Panc1 (cell line): ENCODE results near the gene MAST1. TPM values are rescaled to one million over a fixed set of nuclear protein-coding genes. Genes with fewer than 3 reads are reported as not detected.

Experiments used
- ATAC-seq: fragments of 200-7000 bp; cut with Tn5 transposase; 2 replicates; pipeline ENCODE4 v1.9.1; 2020; ENCODE audit warnings: mild to moderate bottlenecking, moderate library complexity
- BruUV-seq: library from RNA; stranded (reverse); fragments of 400-500 nt; replicated peaks from 2 replicates; lab custom pipeline; 2021; lab: Mats Ljungman, UMichigan
- CTCF ChIA-PET: fragments of 300-600 bp; sonication (Branson Sonifier 250); formaldehyde crosslinking; loops from one replicate; lab custom pipeline; 2022; ENCODE audit warnings: antibody characterized with exemption; lab: Charles Lee
- POLR2A ChIA-PET: fragments of 300-600 bp; sonication (Branson Sonifier 250); formaldehyde crosslinking; loops from one replicate; lab custom pipeline; 2022; ENCODE audit warnings: antibody characterized with exemption; lab: Charles Lee
- DNase-seq: peaks from one replicate; pipeline ENCODE4 v3.0.0-alpha.2; 2010; ENCODE audit warnings: low read depth, low spot score
- H3K27ac ChIP-seq: 2 replicates; pipeline ENCODE4 v1.5.1; 2011; ENCODE audit warnings: mild to moderate bottlenecking, low read length, inconsistent platforms
- H3K27me3 ChIP-seq: fragments of 200-500 bp; sonication (Bioruptor generic); 2 replicates; pipeline ENCODE4 v1.6.0; 2014; ENCODE audit warnings: low read length, inconsistent platforms; ENCODE audit not compliant: control insufficient read depth, insufficient read depth
- H3K36me3 ChIP-seq: fragments of 200-500 bp; sonication (Bioruptor generic); 2 replicates; pipeline ENCODE4 v1.5.1; 2014; ENCODE audit warnings: inconsistent platforms, mild to moderate bottlenecking, low read length, moderate library complexity; ENCODE audit not compliant: control insufficient read depth, insufficient read depth
- H3K4me1 ChIP-seq: 2 replicates; pipeline ENCODE4 v1.5.1; 2011; ENCODE audit warnings: inconsistent platforms, mild to moderate bottlenecking, low read length, moderate library complexity; ENCODE audit not compliant: control insufficient read depth, insufficient read depth
- H3K4me3 ChIP-seq, 2 experiments: 2 replicates each; pipeline ENCODE4 v1.5.1; 2011 to 2012; ENCODE audit warnings: low read depth in 2 of 2, low read length in 2 of 2, mild to moderate bottlenecking in 2 of 2, inconsistent platforms in 1 of 2, moderate library complexity in 1 of 2
- H3K9me3 ChIP-seq: fragments of 200-500 bp; sonication (Bioruptor generic); 2 replicates; pipeline ENCODE4 v1.5.1; 2014; ENCODE audit warnings: low read depth, mild to moderate bottlenecking, inconsistent platforms, low read length, moderate library complexity; ENCODE audit not compliant: control insufficient read depth, insufficient read depth
- CTCF ChIP-seq: fragments of 450-650 bp; IDR thresholded peaks from 2 replicates; pipeline ENCODE4 v1.5.1; 2017; ENCODE audit warnings: mild to moderate bottlenecking
- POLR2AphosphoS5 ChIP-seq: IDR thresholded peaks from 2 replicates; pipeline ENCODE4 v1.6.1; 2012; ENCODE audit warnings: mild to moderate bottlenecking, low read depth, low read length, moderate library complexity
- REST ChIP-seq, 2 experiments: IDR thresholded peaks; 2 replicates each; pipeline ENCODE4 v1.6.1; 2011 to 2012; ENCODE audit warnings: low read depth in 2 of 2, control low read depth in 1 of 2, low read length in 1 of 2, mild to moderate bottlenecking in 1 of 2, moderate library complexity in 1 of 2; ENCODE audit not compliant: insufficient read depth in 1 of 2
- SIN3A ChIP-seq: IDR thresholded peaks from 2 replicates; pipeline ENCODE4 v1.6.1; 2012; ENCODE audit warnings: low read depth, mild to moderate bottlenecking, low read length, moderate library complexity, borderline replicate concordance; ENCODE audit not compliant: insufficient read depth
- TCF7L2 ChIP-seq: IDR thresholded peaks from 2 replicates; pipeline ENCODE4 v1.6.1; 2011; ENCODE audit warnings: mild to moderate bottlenecking, low read depth, low read length, inconsistent platforms
- in situ Hi-C: cut with HindIII; loops from 2 replicates; pipeline ENCODE4 v1.10.0; 2016; ENCODE audit warnings: low sequenced_read_pairs, low pct_unique_long_range_greater_than_20kb
- intact Hi-C: fragments of 100-400 bp; cut with micrococcal nuclease; formaldehyde crosslinking; loops from one replicate; pipeline ENCODE4 v1.10.0; 2022; ENCODE audit not compliant: unreplicated experiment
- total RNA-seq: library from RNA; stranded (reverse); gene quantifications from one replicate; pipeline ENCODE4 v1.2.1, GENCODE V29; 2021; ENCODE audit not compliant: unreplicated experiment

MAST1 gene
- total RNA-seq, 1 experiment from 2014 or later = 3.1 TPM

- ATAC-seq = no peak
- in situ Hi-C loops = no loop called here
- Histone ChIP-seq H3K4me1 (peaks cover 4% of the 10 kb centered on the region; the same call in 1 of the 2 replicates), H3K36me3 (no peaks in the 10 kb centered on the region; the same call in 1 of the 2 replicates), H3K27me3 (no peaks in the 10 kb centered on the region), H3K4me3 (no peak overlapping the region), H3K9me3 (no peaks in the 10 kb centered on the region), H3K27ac (no peak overlapping the region)
- BruUV-seq = no TSS peak
- DNase-seq = no peak
- CTCF ChIA-PET = no interaction called here
- intact Hi-C loops = no loop called here
- TF ChIP-seq SIN3A (no peak), POLR2AphosphoS5 (no peak), REST (IDR thresholded peaks at IDR 0.05; ENCODE audit: insufficient read depth in 1 of 2, low read depth in 2 of 2, low read length in 1 of 2) (no peak), CTCF (no peak), TCF7L2 (no peak)
- POLR2A ChIA-PET = no interaction called here
Measured at GRCh38 chr19:12841094-12841493, 2.8 kb downstream of the MAST1 start.

- ChIA-PET CTCF (no interaction called here), POLR2A (no interaction called here)
- in situ Hi-C loops (no loop called here), intact Hi-C loops (no loop called here)
- Histone ChIP-seq H3K36me3 (no peaks in the 10 kb centered on the region; the same call in 1 of the 2 replicates), H3K27me3 (no peaks in the 10 kb centered on the region), H3K4me1 (no peaks in the 10 kb centered on the region; the same call in 1 of the 2 replicates), H3K9me3 (no peaks in the 10 kb centered on the region), H3K4me3 (no peak overlapping the region), H3K27ac (no peak overlapping the region)
- BruUV-seq = no TSS peak
- no peak for TF ChIP-seq REST (IDR thresholded peaks at IDR 0.05; ENCODE audit: insufficient read depth in 1 of 2, low read depth in 2 of 2, low read length in 1 of 2)
- no peak for TF ChIP-seq TCF7L2
- no peak for TF ChIP-seq POLR2AphosphoS5
- TF ChIP-seq SIN3A = no peak
- TF ChIP-seq CTCF = no peak
- ATAC-seq = no peak
- no peak for DNase-seq
Measured at GRCh38 chr19:12842511-12842910, 4.2 kb downstream of the MAST1 start.
